ENCODE data around the gene TOX3.

Gene TOX3

DNA sequence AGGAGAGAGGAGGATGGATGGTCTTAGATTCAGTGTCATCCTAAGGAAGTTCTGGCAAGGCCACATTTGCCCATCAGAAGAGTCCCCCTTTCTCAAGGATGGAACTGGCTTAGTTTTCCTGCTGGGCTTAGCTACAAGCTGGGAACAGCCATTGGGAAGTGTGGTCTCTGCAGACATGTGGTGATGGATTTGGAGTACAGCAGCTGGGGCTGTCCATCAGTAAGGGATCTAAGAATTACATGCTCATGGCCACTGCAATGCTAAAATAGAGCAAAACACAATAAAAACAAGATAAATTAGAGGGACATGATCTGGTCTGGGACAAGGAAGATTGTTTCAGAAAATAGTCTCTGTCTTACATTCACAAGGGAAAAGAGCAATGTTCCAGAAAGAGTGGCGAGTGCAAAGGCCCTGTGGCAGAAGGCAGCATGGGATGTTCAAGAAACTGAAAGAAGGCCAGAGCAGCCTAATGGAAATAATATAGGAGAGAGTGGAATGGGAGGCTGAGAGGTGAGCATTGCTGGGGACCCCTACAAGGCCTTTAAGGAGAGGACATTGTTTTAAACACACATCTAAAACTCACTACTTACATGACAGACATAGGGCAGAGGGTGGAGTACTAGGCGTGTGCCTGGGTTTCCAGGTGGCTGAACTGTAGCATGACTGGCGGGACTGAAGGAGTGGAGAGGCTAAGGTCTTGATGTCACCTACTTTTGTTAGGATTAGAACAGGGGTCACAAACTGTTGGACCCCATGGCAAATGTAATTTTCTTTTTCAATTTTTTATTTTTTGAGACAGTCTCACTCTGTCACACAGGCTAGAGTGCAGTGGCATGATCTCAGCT is 17.0 kb upstream of the TOX3 start:
- no peak for DNase-seq (ENCODE audit: low read depth)

- no peak for DNase-seq (ENCODE audit: low read depth)
Measured at GRCh38 chr16:52562770-52563169, 15.8 kb upstream of the TOX3 start.

DNA sequence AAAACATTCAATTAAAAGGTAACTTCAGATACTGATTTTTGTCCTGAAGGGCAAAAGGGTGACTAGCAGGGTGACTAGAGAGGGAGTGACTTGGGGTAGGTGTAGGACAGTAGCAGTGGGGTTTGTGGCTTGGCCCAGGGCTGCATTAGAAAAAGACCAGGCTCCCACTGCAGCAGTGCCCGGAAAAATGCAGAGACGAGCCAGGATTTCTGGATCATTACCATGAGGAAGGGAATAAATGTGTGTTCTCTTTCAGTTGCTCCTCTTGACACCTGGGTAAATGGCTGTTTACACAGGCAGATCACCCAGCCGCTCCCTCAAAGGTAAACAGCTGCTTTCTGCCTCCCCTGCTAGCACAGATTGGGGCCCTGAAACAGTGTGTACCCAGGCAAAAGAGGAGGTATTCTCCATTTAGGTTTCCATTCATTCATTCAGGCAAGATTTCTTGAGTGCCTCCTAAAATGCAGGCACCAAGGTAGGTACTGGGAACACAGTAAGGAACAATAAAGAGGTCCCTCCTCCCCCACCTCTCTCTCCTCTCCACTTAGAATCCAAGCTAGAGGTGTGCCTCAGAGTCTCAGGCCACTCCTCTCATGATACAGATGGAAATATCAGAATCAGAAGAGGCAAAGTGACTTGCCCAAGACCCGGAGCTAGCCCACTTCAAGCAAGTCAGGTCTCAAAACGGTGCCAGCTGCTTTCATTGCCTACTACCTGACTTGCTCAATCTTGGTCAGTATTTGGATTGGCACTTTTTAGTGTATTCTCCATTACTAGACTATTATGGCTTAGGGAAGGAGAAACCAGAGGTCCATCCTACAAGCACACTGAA is 15.2 kb upstream of the TOX3 start:
- DNase-seq (ENCODE audit: low read depth), result no peak

- DNase-seq (ENCODE audit: low read depth), result no peak
Measured at GRCh38 chr16:52558448-52558847, 11.5 kb upstream of the TOX3 start.

GRCh38 chr16:52557236-52557635 is 10.3 kb upstream of the TOX3 start:
- no peak for DNase-seq (ENCODE audit: low read depth)

GRCh38 chr16:52556083-52556482 is 9.1 kb upstream of the TOX3 start:
- no peak for DNase-seq (ENCODE audit: low read depth)

GRCh38 chr16:52555572-52555971 is 8.6 kb upstream of the TOX3 start:
- no peak for DNase-seq (ENCODE audit: low read depth)

DNA sequence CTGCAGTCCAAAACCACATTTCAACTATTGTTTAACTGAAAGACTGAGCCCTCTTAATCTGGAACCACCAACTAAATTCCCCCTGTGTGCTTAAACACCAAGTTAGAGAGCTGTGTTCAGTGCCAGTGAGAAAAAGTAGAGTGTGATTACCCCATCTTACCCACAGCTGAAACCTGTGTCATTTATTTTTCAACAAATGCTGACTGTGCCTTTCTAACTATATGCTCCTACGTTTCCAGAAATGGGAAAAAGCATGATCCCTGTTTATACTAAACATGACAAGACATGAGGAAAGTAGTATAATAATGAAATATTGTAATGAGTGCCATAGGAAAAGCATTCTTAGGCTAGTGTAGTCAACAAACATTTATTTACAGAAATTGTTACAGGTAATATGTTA is 7.4 kb upstream of the TOX3 start:
- no peak for DNase-seq (ENCODE audit: low read depth)

DNA sequence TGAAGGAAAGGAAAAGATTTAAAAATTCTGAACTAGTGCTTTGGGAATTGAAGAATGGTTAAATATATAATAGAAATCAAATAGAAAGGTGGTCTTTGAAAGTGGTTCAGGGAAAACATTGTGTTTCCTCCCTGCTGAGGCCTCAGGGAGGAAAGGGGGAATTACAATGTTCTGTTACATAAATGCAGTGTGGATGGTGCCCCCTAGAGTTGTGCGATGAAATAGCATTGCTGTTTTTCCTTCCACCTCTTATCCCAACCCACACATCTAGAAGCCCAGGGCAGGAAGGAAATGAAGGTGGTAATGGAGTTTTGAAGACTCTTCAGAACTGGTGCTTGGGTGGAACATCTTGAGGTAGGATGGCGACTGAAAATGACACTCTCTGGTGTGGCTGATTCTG is 6.4 kb upstream of the TOX3 start:
- no peak for DNase-seq (ENCODE audit: low read depth)

GRCh38 chr16:52552643-52553042 is 5.7 kb upstream of the TOX3 start:
- DNase-seq (ENCODE audit: low read depth), result no peak

DNA sequence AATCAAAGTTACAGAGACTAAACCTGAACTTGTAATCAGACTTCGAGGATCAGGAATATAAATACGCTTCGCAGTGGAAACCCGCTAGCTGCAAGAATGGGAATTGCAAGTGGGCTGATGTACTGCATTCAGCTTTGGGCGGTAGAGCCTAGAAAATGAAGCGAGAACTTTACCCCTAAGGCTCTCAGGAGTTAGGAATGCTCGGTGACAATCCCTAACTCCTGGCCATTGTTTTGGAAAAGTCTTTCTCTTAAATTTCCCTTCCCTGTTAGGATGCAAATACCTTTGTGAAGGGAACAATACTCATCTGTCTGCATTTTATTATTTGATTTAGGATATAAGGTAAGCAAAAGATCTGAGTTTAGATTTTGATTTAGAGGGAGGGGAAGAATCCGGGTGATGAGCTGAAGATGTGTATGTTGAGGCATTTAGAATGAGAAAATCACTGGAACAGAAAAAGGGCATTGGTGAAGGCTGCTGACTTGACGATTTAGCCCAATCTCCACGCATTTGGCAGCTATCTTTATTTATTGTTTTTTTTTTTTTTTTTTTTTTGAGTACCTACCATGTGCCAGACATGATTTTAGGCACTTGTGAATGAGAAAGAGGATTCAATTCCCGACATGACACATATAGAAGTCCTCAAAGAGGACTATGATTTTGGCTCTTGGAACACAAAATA is 2.2 kb upstream of the TOX3 start:
- DNase-seq (ENCODE audit: low read depth), result no peak

GRCh38 chr16:52548261-52549010 is 1.5 kb upstream of the TOX3 start:
- DNase-seq (ENCODE audit: low read depth), result no peak

DNA sequence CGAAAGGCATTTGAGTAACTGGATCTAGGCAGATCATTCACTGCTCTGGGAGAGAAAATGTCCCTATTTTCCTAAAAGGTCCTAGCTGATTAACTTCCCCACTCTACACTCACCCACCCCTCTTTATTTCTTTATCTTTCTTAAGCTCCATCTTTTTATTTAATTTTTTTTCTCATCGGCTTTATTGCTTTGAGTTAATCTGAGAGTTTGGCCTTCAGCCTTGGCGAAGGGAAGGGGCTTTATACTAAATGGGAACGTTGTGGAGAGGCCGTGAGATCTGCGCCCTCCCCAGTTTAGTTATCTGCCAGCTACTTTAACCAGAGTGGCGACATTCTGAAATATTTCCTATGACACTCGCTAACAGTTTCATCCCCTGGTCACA is 882 bp upstream of the TOX3 start:
- DNase-seq (ENCODE audit: low read depth), result no peak

- no peak for DNase-seq (ENCODE audit: low read depth)
Measured at GRCh38 chr16:52546291-52547003, 496 bp downstream of the TOX3 start.

DNA sequence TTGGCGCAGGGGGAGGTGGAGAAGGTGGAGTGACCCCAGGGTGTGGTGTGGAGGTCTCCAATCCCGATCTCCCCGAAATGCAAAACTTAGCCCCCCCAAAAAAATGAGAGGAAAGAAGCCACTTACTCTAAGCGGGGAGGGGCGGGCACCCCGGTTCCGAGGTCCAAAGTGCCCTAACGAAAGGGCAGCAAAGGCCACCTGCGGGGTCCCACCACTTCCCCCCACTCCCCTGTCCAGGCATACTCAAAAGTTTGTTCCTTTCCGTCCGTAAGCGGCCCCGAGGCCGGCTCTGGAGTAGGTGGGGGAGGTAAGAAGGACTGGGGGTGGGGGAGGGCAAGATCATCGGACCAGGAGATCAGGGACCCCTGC is 1.1 kb downstream of the TOX3 start:
- DNase-seq (ENCODE audit: low read depth), result no peak

DNA sequence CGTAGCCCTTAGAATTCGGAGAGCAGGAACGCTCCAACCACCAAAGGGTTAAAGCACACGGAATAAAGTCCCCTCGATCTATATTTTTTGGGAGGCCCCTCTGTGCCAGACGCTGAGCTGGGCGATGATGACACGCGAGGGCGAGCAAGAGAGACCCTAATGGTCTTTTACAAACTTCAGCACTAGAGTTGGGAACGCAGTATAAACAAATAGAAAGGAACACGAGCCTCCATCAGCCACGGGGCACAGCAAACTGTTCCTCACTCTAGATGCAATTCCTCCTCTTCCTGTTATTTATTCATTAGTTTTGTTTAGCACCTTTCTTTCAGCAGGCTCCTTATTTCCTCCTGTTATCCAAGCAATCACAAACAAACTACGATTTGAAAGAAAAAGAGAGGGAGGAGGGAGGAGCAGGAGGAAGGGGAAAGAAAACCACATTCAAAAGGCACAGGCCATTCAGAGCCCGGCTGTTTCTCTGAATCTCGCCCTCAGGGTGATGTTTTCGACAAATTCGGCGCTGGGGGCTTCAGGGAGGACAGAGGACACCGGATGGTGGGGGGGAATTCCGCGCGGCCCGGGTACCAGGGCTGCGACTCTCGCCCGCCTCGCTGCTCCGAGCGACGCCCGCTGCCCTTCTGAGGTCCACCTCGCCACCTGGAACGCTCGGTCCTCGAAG is 1.6 kb downstream of the TOX3 start:
- no peak for DNase-seq (ENCODE audit: low read depth)

GRCh38 chr16:52544703-52545102 is 2.2 kb downstream of the TOX3 start:
- DNase-seq (ENCODE audit: low read depth), result no peak

DNA sequence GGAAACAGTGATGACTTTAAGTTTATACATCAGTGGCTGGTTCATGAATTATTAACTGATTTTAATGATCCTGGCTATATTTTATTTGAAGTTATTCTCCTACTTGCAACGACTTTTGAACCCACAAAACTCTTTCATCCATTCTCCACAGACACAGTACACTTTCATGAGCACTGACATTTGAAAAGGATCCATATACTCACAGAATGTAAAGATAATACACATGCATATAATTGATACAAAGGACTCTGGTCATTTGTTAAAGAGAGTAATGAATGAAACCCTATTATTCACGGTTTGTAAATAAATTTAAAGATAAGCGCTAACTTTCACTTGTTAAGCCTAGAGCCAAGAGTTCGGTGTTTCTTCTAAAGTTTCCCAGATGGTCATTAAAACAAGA is 3.3 kb downstream of the TOX3 start:
- DNase-seq (ENCODE audit: low read depth), result no peak

- DNase-seq (ENCODE audit: low read depth), result no peak
Measured at GRCh38 chr16:52540910-52541309, 6.0 kb downstream of the TOX3 start.

DNA sequence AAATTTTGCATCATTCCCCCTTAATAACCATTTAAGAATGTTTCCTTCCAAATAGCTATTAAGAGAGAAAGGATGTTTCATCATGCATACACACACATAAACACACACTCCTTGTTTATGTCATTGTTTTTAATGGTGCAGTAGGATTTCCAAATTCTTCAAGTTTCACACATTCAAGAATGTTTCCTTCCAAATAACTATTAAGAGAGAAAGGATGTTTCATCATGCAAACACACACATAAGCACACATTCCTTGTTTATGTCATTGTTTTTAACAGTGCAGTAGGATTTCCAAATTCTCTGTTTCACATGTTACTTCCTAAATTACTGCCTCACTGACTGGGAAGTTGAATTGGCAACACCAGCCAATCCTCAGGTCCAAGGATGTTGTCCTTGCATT is 7.8 kb downstream of the TOX3 start:
- DNase-seq (ENCODE audit: low read depth), result no peak

DNA sequence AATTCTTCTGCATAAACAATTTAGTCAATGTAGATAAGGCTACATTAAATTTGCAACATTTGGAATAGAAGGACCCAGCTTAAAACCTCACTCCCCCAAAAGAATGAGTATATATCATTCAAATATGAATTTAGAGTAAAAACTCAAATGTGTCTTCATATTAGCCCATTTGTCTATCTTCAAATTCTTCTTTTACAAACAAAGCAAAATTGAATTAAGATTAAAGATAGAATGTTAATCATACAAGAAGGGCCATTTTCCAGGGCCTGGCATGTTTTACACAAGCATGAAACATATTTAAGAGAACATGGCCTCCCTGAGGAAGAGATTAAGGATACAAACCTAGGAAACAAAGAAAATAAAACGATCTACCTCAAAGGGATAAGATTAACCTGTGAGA is 8.4 kb downstream of the TOX3 start:
- DNase-seq (ENCODE audit: low read depth), result no peak

Measured in activated gamma-delta T cell treated with anti-CD3 and anti-CD28 coated beads, Interleukin-2, amount 50 U/mL, for 16 hours (primary cell).